NCI-H128 (cell line): ENCODE results near the gene SH3D21.

ENCODE experiments used
- DNase-seq: peaks from one replicate; lab custom pipeline; 2025; ENCODE audit not compliant: unreplicated experiment; lab: John Stamatoyannopoulos, UW

Gene SH3D21

DNA sequence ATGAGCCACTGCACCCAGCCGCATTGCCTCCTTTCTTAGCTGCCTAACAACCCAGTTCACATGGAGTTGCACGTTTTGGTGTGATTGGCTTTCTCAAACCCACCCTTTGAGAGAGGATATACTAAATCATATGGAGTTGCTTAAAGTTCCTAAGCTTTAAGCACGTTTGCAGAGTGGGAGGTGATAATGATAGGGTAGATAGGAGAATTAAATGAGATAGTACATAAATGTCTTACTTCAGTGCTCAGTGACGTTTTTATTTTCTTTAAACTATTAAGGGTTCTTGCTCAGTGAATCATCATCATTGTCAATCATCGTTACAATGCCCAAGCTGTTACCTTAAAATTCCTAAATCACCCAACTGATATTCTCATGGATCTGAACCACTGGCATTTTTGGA lies 2.9 kb upstream of the SH3D21 start:
- no peak for DNase-seq

DNA sequence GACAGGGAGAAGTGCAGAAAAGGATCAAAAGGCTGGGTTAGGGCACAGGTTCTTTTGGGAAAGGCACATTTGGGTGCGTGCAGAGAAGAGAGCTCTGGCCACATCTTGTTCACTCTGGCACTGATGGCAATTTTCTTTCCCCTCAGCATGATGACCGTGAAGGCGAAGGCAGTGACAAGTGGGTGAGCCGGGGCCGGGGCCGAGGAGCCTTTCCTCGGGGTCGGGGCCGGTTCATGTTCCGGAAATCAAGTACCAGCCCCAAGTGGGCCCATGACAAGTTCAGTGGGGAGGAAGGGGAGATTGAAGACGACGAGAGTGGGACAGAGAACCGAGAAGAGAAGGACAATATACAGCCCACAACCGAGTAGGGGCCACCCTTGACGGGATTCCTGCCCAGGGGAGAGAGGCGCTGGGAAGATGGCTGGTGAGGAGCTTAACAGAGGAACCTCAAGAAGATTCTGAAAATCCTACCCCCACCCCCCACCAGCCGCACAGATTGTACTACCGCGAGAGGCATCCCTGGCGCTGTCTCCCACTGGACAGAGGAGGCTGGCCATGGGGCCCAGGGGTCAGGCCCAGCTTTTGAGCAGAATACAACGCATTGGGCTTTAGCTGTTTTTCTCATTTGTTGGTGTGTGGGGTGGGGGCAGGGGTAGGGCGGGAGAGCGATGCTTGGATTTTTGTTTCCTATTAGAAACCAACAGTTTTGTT lies 2.4 kb upstream of the SH3D21 start:
- no peak for DNase-seq

DNA sequence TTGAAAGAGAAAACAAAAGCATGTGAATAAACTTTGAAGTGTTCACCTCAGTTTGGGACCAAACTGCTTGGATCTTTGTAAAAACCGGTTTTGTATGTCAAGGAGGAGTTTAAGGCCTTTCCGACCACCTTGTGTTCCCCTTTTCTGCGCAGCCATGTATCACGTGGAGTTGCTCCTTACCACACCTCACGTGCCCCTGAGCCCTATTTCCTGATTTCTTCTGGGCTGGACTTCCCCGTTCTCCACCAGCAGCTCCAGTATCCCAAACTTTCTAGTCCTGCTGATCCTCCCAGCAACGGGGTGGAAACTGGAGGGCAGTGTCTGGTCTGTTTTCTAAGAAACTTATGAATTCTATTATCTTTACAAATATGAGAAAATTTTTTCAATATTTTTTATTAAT lies 1.6 kb upstream of the SH3D21 start:
- DNase-seq: no peak

DNA sequence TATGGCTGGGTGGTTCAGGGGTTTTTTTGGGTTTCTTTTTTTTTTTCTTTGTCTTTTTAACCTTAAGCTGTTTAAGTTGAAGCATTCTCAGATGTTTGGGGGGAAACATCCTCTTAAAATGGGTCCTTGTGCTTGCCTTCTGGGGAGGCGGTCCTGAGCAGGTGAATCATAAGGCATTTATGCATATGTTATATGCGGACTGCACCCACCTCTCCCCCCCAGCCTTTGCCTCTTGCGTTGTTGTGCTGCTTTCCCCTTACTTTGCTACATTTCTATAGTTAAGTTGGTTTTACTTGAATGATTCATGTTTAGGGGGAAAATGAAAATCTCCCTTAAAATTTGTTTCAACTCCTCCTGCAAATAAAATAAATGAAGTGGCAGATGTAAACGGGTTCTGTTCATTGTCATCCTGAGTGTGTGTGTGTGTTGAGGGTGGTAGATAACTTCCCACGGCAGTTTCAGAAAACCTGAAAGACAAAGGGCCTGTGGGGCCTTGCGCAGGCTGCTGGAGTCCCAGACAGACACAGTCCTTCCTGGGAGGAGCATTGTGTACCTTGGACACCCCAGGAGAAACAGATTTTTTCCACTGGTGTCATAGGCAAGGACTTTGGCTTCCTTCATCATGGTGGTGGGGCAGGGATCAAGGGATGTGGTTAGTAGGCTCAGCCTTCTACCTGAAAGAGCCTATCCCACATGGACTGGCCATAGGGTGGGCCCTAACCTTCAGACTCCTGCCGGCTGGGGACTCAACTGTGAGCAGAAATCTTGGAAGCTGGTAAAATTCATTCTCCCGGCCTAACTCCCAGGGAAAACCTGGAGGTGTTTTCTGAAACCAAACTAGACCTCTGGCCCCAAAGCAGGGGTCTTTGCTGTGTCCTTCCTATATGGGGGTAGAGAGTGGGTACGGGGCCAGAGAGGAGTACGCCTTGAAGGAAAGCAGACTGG lies 926 bp upstream of the SH3D21 start:
- no peak for DNase-seq

DNA sequence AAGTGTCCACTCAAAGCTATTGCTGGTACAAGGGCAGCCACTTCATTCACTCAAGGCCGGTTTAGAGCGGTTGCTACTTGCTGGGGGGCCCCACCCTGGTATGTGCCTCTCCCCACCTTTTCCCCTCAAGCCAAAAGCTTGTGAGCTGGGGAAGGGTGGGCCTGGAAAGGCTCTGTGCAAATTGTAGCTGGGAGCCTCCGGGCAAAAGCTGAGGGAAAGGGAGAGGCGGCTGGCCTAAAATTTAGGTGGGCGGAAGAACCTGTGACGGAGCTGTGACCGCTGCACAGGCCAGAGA lies 306 bp upstream of the SH3D21 start:
- DNase-seq: no peak

DNA sequence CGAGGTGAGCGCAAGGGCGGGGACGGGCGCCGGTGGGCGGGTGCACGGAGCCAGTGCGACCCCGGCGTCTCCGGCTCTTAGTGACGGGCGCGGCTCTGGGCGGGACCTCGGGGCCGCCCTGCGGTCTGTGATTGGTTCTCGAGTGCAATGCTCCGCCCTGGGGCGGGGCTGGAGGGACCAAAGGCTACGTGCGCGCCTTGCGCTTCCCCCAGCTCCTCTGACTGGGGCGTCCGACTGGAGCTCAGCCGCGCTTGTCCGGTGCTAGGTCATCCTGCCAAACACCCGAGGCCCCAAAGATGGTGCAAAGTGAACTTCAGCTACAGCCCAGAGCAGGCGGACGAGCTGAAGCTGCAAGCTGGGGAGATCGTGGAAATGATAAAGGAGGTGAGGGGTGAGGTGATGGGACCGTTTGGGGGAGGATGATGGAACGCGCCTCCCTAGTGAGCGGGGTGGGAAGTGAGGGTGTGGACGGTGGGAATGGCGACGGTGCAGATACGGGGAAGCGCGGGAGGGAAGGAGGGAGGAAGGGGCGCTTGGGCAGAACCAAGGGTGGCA lies 811 bp downstream of the SH3D21 start:
- DNase-seq: peak; percentile 97

DNA sequence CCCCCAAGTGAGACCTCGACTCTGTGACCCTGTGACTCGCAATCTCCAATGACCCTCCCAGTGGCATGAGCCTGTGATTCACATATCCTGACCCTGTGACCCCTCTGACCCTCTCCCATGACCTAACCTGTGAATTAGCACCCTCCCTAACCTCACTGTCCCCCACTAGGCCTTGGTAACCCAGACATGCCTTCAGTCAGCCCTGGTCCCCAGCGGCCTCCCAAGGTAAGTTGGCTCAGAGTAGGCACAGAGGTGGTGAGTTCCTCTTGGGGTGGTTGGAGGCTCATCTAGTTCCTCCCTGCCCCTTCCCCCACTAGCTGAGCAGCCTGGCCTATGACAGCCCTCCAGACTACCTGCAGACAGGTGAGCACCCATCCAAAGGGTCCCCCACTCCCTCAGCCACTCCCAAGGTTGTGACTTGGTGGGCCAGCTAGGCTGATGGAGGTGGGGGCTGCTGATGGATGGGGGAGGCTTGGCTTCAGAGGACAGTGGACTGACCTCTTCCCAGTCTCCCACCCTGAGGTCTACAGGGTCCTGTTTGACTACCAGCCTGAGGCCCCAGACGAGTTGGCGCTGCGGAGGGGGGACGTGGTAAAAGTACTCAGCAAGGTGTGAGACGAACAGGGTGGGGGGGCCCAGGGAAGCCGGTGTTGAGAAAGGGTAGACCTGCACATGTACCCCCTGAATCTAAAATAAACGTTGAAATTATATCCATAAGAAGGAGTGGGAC lies 1.6 kb downstream of the SH3D21 start:
- no peak for DNase-seq

DNA sequence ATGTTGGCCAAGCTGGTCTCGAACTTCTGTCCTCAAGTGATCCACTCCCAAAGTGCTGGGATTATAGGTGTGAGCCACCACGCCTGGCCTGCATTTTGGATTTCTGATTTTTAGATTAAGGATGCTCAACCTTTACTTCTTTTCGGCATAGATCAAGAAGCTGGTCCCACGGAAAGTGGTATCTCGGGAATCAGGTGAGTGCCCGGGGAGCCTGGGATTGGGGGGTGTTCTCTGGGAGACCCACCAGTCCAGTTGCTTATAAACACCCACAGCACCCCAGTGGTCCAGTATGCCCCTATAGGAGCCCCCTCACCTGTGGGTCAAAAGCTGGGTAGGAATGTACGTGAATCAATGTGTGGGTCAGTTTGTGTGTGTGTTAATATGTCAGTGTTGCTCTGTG lies 3.2 kb downstream of the SH3D21 start:
- DNase-seq: no peak

DNA sequence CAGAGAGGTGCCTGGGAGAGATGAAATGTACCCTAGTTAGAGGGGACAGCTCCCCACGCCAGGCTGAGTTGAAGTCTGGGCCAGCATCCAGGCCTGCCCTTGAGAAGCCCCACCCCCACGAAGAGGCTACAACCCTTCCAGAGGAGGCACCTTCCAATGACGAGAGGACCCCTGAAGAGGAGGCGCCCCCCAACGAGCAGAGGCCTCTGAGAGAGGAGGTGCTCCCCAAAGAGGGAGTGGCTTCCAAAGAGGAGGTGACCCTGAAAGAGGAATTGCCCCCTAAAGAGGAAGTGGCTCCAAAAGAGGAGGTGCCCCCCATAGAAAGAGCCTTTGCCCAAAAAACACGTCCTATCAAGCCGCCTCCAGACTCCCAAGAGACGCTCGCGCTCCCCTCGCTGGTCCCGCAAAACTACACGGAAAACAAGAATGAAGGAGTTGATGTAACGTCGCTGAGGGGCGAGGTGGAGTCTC lies 14.2 kb downstream of the SH3D21 start:
- DNase-seq: no peak

DNA sequence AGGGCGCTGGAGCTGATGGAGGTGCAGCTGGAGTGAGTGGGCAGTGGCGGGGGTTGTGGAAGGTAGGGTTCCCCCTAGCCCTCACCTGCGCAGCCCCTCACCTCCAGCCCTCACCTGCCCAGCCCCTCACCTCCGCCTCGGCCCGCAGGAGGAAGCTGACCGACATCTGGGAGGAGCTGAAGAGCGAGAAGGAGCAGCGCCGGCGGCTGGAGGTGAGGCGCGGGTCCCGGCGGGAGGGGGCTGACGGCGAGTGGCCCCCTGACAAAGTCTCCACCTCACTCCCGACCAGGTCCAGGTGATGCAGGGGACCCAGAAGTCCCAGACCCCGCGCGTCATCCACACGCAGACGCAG lies 14.6 kb downstream of the SH3D21 start:
- no peak for DNase-seq

DNA sequence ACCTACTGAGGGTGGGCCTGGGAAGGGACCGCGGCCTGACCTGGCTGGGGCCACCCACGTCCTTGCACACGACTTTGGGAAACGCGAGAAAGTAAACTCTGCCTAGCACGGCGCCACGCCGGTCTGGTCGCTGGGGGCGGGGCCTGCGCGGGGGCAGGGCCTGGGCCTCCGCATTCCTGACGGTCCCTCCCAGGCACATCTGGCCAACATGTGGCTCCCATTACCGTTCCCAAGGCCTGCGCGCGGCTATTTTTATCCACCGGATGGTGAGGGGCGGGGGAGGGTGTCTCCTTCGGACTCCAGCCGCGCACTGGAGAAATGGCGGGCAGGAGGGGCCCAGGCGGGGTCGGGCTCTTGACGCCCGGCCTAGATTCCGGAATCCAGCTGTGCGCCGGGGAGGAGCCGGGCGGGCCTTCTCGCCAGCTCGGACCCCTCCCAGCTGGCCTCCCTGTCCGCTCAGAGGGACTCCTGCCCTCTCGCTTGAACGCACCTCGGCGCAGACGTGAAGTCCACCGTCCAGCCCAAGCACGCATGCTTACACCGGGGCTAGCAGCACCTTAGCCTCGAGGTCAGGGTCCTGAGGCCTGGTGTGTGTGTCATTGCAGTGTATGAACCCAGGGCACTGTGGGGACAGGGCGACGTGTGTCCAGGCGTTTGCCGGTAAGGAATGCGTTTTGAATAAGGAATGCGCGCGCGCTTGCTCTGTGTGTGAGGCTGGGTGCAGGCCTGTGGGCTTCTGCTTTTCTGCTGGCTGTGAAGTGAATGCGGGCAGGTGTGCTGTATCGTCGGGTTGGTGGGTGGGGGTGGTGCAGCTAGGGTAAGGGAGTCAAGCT lies 15.2 kb downstream of the SH3D21 start:
- no peak for DNase-seq

DNA sequence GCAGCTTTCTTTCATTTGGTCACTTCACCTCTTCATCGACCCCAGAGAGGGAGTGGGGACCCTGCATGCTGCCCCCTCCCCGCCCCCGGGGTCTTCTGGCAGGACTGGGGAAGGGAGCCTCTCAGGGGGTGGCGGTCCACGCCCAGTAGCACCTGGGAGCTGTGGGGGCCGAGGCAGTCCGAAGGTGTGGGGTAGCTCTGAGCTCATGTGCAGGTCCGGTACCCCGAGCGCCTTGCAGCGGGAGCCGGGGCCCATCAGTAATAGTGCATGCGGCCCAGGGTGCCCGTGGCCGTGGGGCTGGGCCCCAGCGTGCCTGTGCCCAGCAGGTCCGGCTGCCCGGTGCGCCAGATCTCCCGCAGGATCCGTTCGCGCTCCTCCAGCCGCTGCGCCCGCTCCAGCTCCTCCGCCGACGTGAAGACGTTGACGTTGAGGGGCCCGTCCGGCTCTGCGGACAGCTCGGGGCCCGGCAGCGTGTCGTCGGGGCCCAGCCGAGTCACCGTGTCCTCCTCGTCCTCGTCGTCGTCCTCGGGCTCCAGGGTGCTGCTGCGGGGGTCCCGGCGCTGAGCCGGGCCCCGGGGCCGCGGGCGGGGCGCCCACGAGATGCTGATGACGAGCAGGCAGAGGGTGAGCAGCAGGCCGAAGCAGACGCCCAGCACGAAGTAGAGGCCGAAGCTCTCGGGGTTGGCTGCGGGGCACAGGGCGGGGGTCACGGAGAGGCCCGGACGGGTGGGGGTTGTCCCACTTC lies 16.0 kb downstream of the SH3D21 start:
- no peak for DNase-seq

DNA sequence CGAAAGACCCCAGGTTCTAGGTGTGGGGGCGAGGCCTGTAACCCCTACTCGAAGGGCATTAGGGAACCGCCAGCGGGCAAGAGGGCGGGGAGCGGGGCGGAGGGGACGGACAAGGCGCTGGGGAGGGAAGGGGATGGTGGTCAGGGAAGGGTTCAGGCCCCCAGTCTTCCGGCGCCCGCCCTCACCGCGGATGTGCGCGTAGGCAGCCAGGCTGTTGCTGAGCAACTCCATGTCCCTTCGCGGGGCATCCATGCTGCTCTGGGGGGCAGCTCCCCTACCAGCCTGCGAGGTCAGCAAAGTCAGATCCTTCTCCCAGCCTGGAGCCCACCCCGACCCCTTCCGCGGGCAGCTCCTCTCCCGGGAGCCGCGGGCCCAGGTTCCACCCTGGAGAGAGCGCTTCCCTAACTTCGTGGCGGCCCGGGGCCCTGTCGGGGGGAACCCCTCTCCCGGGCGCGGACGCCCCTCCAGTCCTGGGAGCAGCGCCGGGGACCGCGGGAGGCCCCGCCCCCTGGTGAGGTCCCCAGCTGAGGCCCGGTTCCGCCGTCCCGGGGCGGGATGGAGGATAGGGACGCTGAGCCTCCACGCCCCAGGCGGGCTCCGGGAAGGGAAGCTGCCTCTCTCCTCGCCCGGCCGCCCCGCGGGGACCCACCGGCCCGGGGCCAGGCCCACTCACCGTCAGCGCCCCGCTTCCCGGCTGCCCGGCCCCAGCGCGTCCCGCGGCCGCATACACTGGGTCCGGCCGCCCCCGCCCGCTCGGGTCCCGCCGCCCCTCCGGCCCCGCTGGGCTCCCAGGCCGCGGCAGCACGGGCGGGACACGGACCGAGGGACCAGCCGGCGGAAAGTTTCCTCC lies 16.8 kb downstream of the SH3D21 start:
- DNase-seq: no peak

DNA sequence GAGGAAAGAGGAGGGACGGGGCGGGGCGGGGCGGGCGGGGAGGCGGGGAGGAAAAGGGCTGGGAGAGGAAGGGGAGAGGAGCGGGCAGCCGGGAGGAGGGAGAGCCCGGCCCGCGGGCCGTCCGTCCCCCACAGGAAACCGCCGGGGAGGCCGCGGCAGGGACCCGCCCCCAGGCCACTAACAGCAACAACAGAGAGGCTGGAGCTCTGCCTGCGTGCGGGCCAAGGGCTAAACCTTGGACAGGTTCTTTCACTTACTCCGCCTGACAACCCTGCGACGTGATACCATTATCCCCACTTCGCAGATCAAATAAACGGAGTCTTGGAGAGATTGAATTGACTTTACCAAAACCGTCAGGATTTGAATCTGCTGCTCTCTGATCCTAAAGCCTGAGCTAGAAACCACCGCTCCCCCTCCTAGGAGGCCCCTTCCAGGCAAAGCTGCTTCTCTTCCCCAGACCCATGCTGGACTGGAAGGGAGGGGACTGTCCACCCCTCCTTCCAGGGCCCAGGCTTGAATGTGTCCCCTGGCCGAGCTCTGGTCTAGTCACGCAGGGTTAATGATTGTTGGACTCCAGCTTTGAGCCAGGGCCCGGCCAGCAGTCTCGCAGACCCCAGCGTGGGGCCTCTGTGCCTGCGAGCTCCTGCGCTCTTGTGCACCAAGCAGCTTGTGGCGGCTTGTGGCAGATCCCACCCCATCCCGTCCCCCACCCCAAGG lies 17.6 kb downstream of the SH3D21 start, which contains the start of gene EVA1B:
Gene EVA1B, minus strand, starts transcription at position 10 of the 717 bp plus-strand sequence. CDS start 608 bp downstream, outside the sequence.
- no peak for DNase-seq

DNA sequence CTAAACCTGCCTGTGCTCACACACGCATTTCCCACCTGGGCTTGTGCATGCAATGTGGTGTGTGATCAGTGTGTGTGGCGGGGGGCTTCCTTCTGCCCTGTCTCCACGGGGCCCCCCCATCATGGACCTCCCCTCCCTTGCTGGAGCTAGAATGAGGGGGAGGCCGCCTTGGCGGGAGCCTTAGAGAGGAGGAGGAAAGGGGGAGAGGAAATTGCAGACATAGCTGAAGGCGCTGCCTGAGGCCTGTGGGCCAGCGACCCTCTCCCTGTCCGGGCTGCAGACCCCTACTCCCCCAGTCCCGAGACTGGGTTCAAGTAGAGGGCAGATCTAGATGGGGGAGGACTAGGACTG lies 18.2 kb downstream of the SH3D21 start:
- no peak for DNase-seq

DNA sequence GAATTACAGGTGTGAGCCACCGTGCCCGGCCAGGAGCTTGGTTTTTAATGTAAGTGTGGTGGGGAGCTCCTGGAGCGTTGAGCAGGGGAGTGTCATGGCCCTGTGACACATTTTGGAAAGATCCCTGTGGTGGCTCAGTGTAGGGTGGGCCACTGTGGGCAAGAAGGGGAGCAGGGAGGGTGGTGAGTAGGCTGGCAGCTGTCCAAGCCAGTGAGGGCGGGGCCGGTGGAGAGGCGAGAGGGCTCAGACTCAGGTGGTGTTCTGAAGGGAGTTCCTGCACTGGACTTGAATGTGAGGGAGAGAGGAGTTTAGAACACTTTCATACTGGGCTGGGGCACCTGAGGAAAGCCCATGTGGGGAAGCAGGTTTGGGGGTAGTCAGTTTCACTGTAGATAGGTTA lies 20.3 kb downstream of the SH3D21 start:
- DNase-seq: no peak

DNA sequence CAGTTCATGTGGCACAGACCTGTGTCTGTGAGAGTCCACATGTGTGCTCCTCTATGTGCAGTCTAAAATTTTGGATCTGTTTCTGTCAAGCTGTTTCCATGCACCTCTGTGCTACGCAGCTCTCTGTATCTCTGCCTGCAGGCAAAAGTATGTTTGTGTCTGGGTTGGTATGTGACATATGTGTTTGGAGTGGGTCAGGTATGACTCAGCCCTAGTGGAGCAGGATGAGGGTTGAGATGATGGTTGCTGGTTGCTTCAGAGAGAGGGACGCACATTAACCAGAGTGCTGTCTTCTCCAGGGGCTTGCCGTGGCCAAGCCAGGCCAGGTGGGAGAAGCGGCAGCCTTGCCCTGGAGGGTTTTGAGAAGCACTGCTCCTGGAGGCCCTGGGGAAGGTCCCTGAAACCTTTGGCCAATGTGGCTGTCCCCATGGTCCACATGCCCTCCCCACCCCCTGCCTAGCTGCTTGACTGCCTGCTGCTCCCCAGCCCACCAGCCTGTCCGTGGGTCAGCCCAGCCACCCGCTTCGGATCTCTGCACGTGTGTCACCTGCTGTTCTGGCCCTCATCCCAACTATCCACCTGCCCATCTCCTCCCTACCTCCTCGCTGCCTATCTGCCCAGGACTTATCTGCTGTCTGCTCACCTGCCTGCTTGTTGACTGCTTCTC lies 21.4 kb downstream of the SH3D21 start:
- no peak for DNase-seq

DNA sequence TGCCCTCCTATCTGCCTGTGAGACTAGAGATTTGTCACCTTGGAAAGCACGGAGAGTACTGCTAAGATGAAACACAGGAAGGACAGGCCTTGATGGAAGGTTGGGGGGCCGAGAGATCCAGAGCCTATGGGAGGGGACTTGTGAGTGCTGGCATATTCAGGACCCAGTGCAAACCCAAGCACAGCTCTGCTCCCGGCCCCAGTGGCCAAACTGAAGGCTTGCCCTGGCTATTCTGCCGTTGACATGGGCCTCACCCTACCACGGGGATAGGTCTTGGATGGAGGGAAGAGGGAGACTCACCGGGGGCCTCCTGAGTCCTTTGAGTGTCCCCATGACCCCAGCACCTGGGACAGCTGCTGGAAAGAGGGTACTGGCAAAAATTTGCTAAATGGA lies 21.9 kb downstream of the SH3D21 start:
- DNase-seq: no peak
